Measurements from ENCODE around the gene TRAF2.
"Not testable (repeated sequence)": the region's sequence is repeated elsewhere in the genome, so short reads cannot be mapped to it uniquely, and the experiment has no call there.

TRAF2 gene, protein sequence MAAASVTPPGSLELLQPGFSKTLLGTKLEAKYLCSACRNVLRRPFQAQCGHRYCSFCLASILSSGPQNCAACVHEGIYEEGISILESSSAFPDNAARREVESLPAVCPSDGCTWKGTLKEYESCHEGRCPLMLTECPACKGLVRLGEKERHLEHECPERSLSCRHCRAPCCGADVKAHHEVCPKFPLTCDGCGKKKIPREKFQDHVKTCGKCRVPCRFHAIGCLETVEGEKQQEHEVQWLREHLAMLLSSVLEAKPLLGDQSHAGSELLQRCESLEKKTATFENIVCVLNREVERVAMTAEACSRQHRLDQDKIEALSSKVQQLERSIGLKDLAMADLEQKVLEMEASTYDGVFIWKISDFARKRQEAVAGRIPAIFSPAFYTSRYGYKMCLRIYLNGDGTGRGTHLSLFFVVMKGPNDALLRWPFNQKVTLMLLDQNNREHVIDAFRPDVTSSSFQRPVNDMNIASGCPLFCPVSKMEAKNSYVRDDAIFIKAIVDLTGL

DNA sequence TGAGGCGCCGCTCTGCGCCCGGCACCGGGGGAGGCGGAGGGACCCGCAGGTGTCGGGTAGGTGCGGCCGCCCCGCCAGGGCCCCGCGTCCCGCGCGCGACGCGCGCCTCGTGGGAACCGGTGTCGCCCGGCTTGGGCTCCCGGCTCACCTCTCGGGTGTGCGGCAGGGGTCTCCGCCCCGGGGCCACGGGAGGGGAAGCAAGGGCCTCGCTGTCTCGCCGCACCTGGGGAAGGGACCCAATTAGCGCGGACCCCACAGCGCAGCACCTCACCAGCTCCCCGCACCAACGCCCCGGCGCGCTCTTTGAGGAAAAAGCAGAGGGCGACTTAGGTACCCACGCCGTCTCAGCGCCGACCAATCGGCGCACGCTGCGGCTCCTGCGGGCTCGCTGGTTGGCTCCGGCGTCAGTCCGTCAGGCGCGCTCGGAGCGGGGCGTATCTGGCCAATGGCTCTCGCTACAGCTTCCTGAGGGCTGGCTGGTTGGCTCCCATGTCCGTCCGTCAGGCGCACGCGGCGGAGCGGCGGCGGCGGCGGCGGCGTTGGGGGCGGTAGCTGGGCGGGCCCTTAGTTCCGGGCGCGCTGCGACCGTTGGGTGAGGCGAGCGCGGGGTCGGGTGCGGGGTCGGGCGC is at the start of gene TRAF2:
Gene TRAF2 (plus strand): TSS at position 567 of the 629 bp plus-strand sequence. CDS start 12,225 bp downstream, outside the sequence.
- DNase-seq, result peak; percentile 97 to 98

DNA sequence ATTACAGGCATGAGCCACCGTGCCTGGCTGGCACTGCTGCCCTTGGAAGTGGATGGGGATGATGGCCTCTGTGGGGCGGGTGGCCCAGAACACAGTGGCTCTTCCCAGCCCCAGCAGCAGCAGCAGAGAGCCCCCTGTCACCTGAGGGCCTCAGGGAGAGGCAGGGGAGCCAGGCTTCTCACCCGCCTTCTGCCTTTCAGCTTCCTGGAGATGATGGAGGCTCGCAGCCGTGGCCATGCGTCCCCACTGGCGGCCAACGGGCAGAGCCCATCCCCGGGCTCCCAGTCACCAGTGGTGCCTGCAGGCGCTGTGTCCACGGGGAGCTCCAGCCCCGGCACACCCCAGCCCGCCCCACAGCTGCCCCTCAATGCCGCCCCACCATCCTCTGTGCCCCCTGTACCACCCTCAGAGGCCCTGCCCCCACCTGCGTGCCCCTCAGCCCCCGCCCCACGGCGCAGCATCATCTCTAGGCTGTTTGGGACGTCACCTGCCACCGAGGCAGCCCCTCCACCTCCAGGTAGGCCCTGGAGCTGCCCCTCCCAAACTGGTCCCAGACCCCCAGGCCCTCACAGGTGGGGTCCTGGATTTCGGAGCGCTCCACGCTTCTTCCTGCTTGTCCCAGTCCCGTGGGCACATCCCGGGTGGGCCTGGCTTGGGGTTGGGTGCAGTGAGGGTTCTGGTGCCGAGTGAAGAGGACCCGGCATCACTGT is 49.0 kb upstream of the TRAF2 start:
- no peak for DNase-seq

DNA sequence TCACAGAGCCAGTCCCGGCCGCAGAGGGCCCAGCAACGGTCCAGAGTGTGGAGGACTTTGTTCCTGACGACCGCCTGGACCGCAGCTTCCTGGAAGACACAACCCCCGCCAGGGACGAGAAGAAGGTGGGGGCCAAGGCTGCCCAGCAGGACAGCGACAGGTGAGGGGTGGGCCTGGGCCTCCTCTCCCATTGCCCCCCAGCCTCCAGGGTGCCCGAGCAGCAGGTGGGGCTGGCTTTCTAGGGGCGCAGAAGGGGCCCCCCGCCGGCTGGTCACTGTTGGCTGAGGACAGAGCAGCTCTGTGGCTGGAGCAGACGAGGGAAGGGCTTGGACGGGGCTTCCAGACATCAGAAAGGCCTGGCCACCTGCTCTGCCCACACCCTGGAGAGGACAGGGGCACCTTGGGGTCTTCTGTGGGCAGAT is 48.4 kb upstream of the TRAF2 start:
- not testable (repeated sequence) for DNase-seq

DNA sequence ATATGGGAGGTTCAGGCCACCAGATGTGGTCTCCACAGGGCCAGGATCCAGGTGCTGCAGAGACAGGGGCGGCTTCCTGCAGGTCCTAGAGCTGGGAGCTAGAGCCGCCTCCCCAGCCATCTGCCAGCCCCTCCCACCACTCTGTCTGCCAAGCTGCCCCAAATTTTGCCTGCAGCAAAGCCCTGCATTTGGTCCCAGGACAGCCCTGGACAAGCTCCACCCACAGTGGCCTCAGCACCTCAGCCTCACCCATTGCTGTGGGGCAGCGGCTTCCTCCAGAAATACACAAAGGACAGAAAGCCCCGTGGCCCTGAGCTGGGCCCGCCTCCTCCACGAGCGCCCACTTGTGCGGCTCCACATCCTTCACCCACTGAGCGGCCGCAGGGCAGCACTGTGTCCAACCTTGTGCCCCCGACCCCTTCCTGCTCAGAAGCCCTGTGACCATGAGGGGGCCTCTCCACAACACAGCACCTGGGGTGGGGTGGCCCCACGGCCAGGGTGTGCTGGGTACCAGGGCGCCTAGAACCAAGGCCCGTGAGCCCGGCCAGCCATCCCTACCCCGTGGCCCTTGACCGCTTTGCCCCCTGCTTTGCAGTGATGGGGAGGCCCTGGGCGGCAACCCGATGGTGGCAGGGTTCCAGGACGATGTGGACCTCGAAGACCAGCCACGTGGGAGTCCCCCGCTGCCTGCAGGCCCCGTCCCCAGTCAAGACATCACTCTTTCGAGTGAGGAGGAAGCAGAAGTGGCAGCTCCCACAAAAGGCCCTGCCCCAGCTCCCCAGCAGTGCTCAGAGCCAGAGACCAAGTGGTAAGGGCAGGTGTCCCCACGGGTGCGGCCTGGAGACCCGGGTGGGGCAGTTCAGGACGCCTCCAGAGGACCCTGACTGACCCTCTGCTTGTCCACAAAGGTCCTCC is 47.7 kb upstream of the TRAF2 start:
- no peak for DNase-seq

DNA sequence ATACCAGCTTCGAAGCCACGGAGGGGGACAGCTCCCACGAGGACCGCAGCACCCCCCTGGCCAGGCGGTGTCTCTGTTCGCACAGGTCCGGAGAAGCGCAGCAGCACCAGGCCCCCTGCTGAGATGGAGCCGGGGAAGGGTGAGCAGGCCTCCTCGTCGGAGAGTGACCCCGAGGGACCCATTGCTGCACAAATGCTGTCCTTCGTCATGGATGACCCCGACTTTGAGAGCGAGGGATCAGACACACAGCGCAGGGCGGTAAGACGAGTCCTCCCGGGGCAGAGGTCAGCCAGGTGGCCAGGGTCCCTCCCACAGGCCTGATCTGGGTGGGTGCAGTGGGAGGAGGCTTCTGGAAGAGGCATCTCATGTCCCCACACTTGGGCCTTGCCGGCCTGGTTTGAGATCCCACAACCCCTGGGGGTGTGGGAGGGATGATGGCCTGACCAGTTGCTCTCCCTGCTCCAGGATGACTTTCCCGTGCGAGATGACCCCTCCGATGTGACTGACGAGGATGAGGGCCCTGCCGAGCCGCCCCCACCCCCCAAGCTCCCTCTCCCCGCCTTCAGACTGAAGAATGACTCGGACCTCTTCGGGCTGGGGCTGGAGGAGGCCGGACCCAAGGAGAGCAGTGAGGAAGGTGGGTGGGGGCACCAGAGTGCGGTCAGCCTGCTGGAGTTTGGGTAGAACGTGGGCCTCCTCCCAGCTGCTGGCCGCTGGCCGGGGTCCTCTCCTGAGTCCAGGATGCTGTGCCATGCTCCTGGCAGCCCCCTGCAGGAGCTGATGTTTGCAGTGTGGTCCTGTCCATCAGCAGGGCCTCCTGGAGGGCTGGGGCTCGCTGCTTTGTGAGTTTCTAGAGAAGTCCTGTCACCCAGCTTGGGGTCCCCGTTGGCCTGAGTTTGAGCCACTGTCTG is 46.8 kb upstream of the TRAF2 start:
- no peak for DNase-seq

DNA sequence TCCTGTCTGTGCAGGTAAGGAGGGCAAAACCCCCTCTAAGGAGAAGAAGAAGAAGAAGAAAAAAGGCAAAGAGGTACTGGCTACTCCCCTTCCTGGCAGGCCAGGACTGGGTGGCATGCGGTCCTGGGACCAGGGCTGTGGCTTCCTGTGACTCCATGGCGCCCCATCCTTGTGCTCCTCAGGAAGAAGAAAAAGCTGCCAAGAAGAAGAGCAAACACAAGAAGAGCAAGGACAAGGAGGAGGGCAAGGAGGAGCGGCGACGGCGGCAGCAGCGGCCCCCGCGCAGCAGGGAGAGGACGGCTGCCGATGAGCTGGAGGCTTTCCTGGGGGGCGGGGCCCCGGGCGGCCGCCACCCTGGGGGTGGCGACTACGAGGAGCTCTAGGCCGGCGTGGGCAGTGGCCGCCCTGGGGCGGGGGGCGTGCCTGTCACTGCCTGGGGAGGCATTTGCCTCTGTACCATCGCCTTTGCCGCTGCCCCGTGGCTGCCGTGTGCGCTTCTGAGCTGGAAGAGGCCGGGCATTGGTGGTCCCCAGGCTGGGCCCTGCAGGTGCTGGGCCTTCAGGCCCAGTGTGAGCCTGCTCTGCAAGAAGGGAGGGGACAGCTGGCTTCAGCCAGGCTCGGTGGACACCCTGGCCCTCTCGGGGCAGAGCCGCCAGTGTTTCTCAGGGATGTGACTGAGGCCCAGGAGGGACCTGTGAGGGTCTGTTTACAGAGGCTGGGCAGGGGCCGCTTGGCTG is 46.0 kb upstream of the TRAF2 start:
- DNase-seq, result no peak

DNA sequence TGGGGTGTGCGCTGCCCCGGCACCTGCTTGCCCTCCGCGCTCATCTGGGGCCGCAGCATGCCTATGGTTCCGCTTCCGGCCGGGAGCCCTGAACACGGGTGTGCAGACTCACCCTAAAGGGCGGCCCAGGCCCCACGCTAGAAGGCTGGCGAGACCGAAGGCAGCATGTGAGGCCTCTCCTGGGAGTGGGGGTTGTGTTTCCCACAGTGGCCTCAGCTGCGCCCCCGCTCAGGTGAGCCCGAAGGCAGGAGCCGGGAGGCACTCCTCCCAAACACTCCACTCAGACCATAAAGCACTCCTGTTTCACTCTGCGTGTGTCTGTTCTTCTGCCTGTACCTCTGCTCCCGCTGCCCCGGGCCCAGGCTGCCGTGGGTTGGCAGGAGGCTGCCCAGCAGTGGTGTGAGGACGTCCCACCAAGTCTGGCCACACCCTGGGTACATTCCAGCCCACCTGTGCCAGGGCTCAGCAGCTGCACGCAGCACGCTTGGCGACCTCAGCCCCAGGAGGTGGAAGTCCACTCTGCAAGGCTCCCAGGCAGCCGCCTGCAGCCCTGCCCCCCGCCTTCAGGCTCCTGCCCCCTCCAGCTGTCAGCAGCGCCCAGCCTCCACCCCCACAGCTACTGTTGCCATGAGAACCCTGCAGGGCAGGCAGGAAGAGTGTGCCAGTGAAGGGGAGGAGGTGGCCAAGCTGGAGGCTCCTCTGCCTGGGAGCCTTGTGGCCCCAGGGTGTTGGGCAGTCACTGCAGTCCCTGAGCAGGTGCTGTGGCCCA is 45.3 kb upstream of the TRAF2 start:
- DNase-seq, result no peak

DNA sequence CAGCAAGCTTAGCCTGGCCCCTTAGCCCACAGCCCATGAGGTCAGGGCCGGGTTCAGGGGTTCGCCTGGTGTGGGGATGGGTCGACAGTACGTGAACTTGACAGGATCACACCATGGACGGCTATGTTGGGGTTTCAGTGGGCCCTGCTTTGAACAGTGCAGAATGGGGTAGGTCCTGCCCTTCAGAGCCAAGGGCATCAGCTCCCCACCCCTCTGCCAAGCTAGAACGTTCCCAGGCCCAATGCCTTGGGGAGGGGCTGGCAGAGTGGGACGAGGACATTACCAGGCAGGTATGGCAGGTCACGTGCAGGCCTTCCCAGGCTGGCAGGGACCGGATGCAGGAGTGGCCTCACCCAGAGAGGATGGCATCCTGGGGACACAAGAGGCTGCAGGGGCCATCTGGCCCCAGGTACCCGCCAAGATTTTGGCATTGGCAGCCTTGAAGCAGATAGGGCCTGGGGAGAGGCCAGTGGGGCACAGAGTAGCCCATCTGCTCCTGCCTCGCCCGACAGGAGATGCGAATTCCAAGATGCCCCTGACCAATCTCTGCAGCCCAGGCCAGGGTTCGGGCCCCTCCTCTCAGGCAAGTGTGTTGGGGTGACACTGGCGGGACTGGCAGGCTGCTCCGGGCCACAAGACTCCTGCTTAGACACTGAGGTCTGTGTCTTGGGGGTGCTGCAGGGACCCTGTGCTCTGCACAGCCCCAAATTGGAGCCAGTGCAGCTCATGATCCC is 44.5 kb upstream of the TRAF2 start:
- DNase-seq, result not testable (repeated sequence)

DNA sequence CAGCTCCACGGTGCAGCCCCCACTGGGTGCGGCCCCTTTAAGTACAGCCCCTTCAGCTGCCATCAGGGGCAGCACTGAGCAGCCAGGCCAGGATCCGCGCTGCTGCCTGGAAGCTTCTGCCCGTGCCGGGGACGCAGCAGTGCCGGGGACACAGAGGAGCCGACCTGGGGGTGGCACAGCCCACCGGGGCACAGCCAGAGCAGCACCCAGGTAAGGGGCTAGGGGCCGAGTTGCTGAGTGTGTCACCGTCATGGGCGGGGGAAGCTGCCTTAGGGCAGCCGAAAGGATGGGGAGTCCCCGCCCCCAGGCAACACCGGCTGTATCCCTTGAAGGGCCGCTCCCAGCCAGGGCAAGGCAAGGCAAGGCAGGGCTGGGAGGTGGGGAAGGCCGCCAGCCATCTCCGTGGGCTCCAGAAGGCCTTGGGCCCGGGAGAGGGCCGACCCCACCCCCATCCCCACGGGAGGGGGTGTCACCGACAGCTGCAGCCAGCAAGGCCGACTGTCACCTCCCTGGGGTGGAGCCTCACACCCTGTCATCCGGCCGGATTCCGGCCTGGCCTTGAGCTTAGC is 43.9 kb upstream of the TRAF2 start, which contains the start of gene AJM1:
Gene AJM1 (plus strand): TSS at position 99 of the 569 bp plus-strand sequence. CDS start 1,937 bp downstream, outside the sequence.
- DNase-seq, result peak; percentile 83 to 85

DNA sequence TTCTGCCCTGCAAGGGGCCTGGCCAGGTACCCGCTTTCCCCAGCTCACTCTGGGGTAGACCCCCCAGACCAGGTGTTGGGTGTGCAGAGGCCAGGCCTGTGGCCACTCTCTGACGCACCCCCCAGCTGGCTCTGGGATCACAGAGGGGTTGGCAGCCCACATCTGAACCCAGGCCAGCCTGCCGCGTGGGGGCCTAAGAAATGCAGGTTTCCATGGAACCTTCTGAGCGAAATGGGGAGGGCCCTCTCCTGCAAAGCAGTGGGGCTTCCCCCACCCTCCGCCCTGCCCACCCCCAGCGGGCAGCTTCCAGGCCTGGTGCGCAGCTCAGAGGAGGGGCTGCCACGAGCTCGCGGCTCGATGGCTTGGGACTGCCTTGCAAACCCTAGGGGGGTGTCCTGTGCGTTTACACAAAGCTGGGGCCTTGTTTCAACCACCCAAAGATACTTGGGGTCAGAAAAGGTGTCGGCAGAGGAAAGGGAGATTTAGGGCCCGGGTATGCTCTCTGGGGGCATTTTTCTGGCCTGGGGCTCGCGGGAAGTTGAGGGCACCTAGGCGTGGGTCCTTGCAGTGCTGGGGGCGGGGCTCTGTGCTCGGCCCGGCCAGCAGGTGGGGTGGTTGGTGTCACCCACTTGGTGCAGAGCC is 43.0 kb upstream of the TRAF2 start:
- DNase-seq, result not testable (repeated sequence)

DNA sequence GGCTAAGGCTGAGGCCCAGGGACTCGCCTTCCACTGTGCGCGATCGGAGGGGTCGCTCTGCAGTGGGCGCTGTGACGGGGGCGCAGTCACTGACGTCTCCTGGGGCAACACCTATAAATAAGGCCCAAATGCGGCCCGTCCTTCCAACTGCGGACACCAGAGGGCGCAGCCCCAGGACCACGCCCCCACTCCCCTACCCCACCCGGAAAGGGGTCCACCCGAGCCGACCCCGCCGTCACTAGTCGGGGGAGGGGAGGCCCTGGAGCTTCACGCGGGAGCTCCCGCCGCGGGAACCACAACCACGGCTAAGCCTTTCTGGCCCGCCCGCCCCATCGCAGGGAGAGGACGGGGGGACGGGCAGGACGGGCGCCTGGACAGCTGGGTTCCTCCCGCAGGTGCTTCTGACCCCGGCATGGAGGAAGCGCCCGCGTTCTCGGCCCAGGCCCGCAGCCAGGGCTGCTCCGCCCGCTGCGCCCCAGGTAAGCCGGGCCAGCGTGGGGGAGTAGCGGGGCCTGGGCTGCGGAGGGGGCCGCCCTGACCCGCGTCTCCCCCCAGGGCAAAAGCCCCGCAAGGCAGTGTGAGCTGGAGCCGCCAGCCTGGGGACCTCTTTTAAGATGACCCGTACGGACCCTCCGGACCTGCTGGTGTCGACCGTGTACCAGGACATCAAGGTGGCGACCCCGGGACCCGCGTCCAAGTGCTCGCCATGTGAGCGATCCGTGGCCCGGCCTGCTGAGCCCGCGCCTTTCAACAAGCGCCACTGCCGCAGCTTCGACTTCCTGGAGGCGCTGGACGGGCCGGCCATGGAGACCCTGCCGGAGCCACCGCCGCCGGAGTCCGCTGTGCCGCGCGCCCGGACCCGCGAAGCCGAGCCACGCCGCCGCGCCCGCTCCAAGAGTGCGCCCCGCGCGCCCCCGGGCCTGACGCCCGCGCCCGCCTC is 42.2 kb upstream of the TRAF2 start:
- peak; percentile 73 to 80 for DNase-seq

DNA sequence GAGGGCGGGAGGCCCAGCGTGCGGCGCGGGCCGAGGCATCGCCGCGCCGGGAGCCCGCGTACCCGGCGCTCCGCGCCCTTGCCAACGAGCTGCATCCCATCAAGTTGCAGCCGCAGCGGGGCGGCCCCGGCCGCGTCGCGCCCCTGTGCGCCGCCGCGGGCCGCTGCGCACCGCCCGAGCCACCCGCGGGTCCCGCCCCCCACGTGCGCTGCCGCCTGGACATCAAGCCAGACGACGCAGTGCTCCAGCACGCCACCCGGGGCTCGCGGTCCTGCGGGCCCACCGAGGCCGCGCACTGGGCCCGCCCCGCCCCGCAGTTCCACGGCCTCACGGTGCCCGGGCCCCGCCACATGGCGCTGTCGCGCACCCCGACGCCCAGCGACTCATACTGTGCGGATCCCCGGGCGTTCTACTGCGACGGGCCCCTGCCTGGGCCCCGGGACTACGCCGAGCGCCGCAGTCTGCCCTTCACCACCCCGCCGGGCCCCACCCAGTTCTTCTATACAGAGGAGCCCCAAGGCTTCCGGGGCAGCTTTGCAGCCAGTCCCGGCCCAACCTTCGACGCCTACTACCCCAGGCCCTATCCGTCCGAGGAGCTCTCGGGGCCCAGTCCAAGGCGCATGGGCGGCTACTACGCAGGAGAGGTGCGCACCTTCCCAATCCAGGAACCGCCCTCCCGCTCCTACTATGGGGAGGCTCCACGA is 41.4 kb upstream of the TRAF2 start:
- DNase-seq, result no peak

DNA sequence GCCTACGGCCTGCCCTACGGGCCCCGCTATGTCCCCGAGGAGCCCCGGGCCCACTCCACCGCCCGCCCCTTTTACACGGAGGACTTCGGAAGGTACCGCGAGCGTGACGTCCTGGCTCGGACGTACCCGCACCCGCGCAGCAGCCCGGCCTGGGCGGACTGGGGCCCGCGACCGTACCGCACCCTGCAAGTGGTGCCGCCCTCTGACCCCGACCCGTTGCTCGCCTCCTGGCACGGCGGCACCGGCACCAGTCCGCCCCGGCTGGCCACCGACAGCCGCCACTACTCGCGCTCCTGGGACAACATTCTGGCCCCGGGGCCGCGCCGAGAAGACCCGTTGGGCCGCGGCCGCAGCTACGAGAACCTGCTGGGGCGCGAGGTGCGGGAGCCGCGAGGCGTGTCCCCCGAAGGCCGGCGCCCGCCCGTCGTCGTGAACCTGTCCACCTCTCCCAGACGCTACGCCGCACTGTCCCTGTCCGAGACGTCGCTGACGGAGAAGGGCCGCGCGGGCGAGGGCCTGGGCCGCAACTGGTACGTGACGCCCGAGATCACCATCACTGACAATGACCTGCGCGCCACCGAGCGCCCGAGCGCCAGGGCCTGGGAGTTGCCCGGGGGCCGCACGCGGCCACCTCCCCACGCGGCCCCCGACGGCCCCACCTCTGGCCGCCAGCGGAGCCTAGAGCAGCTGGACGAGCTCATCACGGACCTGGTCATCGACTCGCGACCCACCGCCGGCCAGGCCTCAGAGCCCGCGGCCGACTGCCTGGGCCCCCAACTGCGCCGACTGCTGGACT is 40.7 kb upstream of the TRAF2 start:
- DNase-seq, result no peak

DNA sequence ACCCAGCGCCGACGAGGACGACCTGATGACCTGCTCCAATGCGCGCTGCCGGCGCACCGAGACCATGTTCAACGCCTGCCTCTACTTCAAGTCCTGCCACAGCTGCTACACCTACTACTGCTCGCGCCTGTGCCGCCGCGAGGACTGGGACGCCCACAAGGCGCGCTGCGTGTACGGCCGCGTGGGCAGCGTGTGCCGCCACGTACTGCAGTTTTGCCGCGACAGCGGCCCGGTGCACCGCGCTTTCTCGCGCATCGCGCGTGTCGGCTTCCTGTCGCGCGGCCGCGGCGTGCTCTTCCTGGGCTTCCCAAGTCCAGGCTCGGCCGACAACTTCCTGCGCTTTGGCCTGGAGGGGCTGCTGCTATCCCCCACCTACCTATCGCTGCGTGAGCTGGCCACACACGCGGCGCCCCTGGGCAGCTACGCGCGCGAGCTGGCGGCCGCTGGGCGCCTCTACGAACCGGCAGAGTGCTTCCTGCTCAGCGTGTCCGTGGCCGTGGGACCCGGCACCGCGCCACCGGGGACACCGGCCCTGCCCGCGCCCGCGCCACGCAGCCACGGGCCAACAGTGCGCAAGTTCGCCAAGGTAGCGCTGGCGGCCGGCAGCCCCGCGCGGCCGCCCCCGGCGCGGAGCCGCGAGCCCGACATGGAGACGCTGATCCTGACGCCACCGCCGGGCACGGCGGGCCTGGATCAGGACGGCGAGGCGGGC is 39.8 kb upstream of the TRAF2 start:
- DNase-seq, result no peak
